ENCODE data around the gene CTSW. TPM values are rescaled to one million over a fixed set of nuclear protein-coding genes. Genes with fewer than 3 reads are reported as not detected.
"Not testable (repeated sequence)": the region's sequence is repeated elsewhere in the genome, so short reads cannot be mapped to it uniquely, and the experiment has no call there.

Gene CTSW
- not detected in 2 replicates for total RNA-seq
- long read RNA-seq: 0 reads

- Mint-ChIP-seq H3K36me3 (ENCODE audit: low read depth) (peaks cover 3% of the 10 kb centered on the region), H3K4me3 (peak within 1 kb of the TSS; percentile 49), H3K27ac (ENCODE audit: unreplicated experiment) (no peak within 1 kb of the TSS), H3K4me1 (peaks cover 3% of the 10 kb centered on the region), H3K9me3 (no peaks in the 10 kb centered on the region), H3K27me3 (ENCODE audit: low read depth) (no peaks in the 10 kb centered on the region)
- no peak for TF ChIP-seq CTCF (conservative IDR thresholded peaks at IDR 0.05)
- no peak for DNase-seq (ENCODE audit: low read depth, low spot score)
These were observed at the start of gene CTSW for GRCh38 chr11:65879617-65880016. CTSW (plus strand) TSS chr11:65879837; CDS start chr11:65879855, 18 bp downstream.

GRCh38 chr11:65832231-65832630 is 47.4 kb upstream of the CTSW start:
- H3K4me1 Mint-ChIP-seq: peaks cover 14% of the 10 kb centered on the region
- not testable (repeated sequence) for H3K4me3 Mint-ChIP-seq; H3K9me3 Mint-ChIP-seq; DNase-seq (ENCODE audit: low read depth, low spot score); H3K36me3 Mint-ChIP-seq (ENCODE audit: low read depth); H3K27ac Mint-ChIP-seq (ENCODE audit: unreplicated experiment)
- peaks cover 37% of the 10 kb centered on the region for H3K27me3 Mint-ChIP-seq (ENCODE audit: low read depth)

- Mint-ChIP-seq H3K4me3 (no peak within 1 kb of the TSS), H3K9me3 (no peaks in the 10 kb centered on the region), H3K27ac (ENCODE audit: unreplicated experiment) (peak within 1 kb of the TSS; percentile 69)
These were observed 46.2 kb upstream of the CTSW start, which contains the start of gene SNX32 for GRCh38 chr11:65833297-65834030. SNX32 (plus strand) TSS chr11:65833963; CDS start chr11:65834066, 103 bp downstream.

GRCh38 chr11:65834202-65834601 is 45.4 kb upstream of the CTSW start:
- DNase-seq (ENCODE audit: low read depth, low spot score): no peak
- Mint-ChIP-seq H3K27ac (ENCODE audit: unreplicated experiment) (no peak overlapping the region), H3K27me3 (ENCODE audit: low read depth) (peaks cover 27% of the 10 kb centered on the region), H3K4me1 (peaks cover 14% of the 10 kb centered on the region), H3K36me3 (ENCODE audit: low read depth) (no peaks in the 10 kb centered on the region), H3K4me3 (no peak overlapping the region), H3K9me3 (no peaks in the 10 kb centered on the region)
- TF ChIP-seq CTCF (conservative IDR thresholded peaks at IDR 0.05): no peak

More at GRCh38 chr11:65833297-65834030, 46.2 kb upstream of the CTSW start, which contains the start of gene SNX32:
- no peak for TF ChIP-seq CTCF (conservative IDR thresholded peaks at IDR 0.05)
- peak; percentile 96 for DNase-seq (ENCODE audit: low read depth, low spot score)
- Mint-ChIP-seq H3K4me1 (peaks cover 14% of the 10 kb centered on the region), H3K36me3 (ENCODE audit: low read depth) (no peaks in the 10 kb centered on the region), H3K27me3 (ENCODE audit: low read depth) (peaks cover 33% of the 10 kb centered on the region)

- no peak for TF ChIP-seq CTCF (conservative IDR thresholded peaks at IDR 0.05)
- Mint-ChIP-seq H3K4me3 (no peak overlapping the region), H3K9me3 (no peaks in the 10 kb centered on the region), H3K27ac (ENCODE audit: unreplicated experiment) (no peak overlapping the region), H3K27me3 (ENCODE audit: low read depth) (no peaks in the 10 kb centered on the region), H3K4me1 (no peaks in the 10 kb centered on the region), H3K36me3 (ENCODE audit: low read depth) (no peaks in the 10 kb centered on the region)
- DNase-seq (ENCODE audit: low read depth, low spot score): no peak
These were observed 37.5 kb upstream of the CTSW start for GRCh38 chr11:65842144-65842543.

- no peaks in the 10 kb centered on the region for H3K36me3 Mint-ChIP-seq (ENCODE audit: low read depth)
- TF ChIP-seq CTCF (conservative IDR thresholded peaks at IDR 0.05): no peak
- peaks cover 6% of the 10 kb centered on the region for H3K27me3 Mint-ChIP-seq (ENCODE audit: low read depth)
- H3K4me1 Mint-ChIP-seq: no peaks in the 10 kb centered on the region
- no peak overlapping the region for H3K27ac Mint-ChIP-seq (ENCODE audit: unreplicated experiment)
- H3K9me3 Mint-ChIP-seq: no peaks in the 10 kb centered on the region
- no peak overlapping the region for H3K4me3 Mint-ChIP-seq
- no peak for DNase-seq (ENCODE audit: low read depth, low spot score)
These were observed 35.8 kb upstream of the CTSW start for GRCh38 chr11:65843811-65844210.
